Measurements from ENCODE around the gene MDN1.

- TF ChIP-seq ZNF274 (IDR thresholded peaks at IDR 0.05; ENCODE audit: low read depth, low read length) (no peak), YY1 (IDR thresholded peaks at IDR 0.05; ENCODE audit: insufficient read depth, insufficient read length) (no peak), SUZ12 (IDR thresholded peaks at IDR 0.05; ENCODE audit: extremely low read depth, insufficient read depth, insufficient read length) (no peak)
Observed at GRCh38 chr6:89599727-89600126, 219.9 kb downstream of the MDN1 start.
